LNCaP clone FGC (cell line): Measurements from ENCODE around the gene SOSTDC1.

ENCODE experiments used
- DNase-seq: peaks from one replicate; pipeline ENCODE4 v3.0.0-alpha.2; 2011; ENCODE audit warnings: low read depth
- H3K4me3 ChIP-seq: 2 replicates; pipeline ENCODE4 v1.5.1; 2011; ENCODE audit warnings: mild to moderate bottlenecking, low read depth, low read length, control low read depth
- TF ChIP-seq, protein P1 (sequence below): IDR thresholded peaks from 2 replicates; pipeline ENCODE4 v1.5.1; 2012; ENCODE audit warnings: mild to moderate bottlenecking; ENCODE audit not compliant: control insufficient read depth, insufficient read depth; ENCODE audit errors: extremely low read depth

SOSTDC1 gene

DNA sequence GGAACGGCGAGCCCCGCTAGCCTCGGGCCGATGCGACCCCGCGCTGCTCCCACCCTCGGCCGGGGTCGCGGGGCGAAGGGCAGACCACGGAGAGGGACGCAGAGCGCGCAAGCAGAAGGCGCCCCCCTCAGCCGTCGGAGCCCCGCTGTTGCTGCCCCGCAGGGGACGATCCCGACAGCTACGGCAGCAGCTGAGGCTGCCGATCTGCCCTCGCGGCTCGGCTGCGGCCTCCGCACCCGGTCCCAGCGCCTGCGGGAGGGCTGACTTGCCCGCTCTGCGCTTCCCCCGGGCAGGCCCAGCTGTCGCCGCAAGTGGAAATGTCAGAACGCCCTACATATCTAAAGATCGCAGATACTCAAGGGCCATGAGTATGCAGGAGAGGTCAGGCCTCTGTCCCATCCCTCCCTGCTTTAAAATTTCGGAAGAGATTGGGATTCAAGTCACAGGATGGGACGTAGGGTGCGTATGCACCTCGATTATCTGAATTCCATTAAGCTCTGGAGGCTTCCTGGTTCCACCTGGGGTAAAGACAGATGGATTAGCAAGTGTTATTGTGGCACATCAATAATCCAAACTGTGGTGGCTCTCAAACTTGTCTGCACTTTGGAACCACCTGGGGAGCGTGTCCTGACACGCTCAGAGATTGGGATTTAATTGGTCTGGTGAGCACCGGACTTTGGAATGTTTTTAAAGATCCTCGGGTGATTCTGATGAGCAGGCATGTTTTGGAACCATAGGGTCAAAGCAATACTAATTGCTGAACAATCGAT is 44.0 kb downstream of the SOSTDC1 start, which contains the start of gene CRPPA:
Gene CRPPA (minus strand): TSS at position 206 of the 770 bp plus-strand sequence. CDS start 216 bp downstream, outside the sequence.
- DNase-seq: no peak
- H3K4me3 ChIP-seq: no peak within 1 kb of the TSS
- TF ChIP-seq, protein P1, sequence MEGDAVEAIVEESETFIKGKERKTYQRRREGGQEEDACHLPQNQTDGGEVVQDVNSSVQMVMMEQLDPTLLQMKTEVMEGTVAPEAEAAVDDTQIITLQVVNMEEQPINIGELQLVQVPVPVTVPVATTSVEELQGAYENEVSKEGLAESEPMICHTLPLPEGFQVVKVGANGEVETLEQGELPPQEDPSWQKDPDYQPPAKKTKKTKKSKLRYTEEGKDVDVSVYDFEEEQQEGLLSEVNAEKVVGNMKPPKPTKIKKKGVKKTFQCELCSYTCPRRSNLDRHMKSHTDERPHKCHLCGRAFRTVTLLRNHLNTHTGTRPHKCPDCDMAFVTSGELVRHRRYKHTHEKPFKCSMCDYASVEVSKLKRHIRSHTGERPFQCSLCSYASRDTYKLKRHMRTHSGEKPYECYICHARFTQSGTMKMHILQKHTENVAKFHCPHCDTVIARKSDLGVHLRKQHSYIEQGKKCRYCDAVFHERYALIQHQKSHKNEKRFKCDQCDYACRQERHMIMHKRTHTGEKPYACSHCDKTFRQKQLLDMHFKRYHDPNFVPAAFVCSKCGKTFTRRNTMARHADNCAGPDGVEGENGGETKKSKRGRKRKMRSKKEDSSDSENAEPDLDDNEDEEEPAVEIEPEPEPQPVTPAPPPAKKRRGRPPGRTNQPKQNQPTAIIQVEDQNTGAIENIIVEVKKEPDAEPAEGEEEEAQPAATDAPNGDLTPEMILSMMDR: no peak

DNA sequence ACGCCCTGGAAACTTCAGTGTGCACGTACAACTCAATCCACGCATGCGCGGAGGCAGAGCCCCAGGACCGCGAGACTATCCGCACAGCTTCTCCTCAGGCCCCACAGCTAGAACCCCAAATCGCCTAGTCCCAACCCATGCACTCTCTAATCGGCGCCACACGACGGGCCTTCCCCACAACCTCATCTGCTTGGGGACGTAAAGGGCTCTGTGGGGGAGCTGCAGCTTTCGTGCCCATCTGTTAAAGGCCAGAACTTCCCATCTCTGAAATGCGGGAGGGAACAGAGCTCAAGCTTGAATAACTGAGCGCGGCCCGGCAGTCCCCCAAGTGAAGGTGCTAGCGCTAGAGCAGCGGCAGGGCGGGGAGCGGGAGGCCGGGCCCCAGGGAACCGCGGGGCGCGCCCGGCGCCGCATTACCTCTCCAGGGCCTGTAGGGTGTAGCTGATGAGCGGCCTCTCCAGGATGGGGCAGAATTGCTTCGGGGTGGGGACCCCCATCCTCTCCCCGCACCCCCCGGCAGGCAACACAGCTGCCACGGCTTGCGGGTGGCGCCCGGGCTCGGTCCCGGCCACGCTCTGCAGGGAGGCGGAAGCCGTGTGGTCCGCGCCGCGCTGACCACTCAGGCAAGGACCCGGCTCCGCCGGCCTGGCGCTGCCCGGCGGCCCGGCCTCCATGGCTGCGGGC is 44.7 kb downstream of the SOSTDC1 start:
- TF ChIP-seq, protein P1: no peak
- DNase-seq: no peak
- H3K4me3 ChIP-seq: no peak overlapping the region

DNA sequence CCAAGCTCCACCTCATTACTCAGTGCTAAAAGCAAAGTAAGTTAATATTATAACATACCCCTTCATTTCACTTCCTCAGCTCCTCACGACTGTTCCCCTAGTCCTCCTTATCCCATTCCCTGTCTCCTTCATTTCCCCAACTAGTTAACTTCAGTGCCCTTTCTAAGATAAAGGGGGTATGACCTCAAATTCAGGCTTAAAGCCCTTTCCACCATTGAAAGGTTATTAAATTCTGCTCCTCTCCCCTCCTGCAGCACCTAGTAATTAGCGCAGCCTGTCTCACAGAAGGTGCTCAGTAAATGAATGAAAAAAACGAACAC is 45.2 kb downstream of the SOSTDC1 start:
- H3K4me3 ChIP-seq: no peak overlapping the region
- TF ChIP-seq, protein P1: no peak
- no peak for DNase-seq

DNA sequence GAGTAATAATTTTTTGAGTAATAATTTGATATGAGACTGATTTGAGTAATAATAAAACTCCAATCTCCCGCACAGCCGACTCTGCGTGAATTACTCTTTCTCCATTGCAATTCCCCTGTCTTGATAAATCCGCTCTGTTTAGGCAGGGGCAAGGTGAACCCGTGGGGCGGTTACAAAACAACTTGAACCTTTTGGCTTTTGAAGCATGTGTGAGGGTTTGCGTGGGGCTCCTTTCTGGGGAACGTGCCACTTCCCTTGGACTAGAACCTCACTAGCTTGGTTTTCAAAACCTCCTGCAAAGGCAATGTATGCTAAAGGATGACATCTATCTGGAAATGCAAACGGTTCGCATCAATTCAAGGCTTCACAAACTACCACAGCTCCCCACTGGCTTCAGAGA is 45.7 kb downstream of the SOSTDC1 start:
- H3K4me3 ChIP-seq: no peak overlapping the region
- TF ChIP-seq, protein P1: no peak
- no peak for DNase-seq

DNA sequence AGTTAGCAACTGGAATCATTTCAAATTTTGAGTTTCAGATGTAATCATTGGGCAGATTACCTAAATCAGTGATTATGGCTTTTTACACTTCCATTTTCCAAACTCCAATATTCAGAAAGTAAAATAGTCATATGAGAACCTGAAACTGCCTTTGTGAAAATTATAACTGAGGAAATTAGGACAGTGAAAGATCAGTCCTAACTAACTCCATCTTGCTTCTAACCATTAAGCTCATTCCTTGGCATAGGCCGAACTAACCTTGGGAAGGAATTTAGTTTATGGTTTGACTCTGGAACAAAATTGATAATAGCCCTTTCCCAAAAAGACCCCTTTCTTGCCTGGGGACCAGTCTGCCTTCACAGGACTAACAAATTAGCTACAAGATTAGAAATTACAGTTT is 46.4 kb downstream of the SOSTDC1 start:
- H3K4me3 ChIP-seq: no peak overlapping the region
- DNase-seq: no peak
- TF ChIP-seq, protein P1: no peak

DNA sequence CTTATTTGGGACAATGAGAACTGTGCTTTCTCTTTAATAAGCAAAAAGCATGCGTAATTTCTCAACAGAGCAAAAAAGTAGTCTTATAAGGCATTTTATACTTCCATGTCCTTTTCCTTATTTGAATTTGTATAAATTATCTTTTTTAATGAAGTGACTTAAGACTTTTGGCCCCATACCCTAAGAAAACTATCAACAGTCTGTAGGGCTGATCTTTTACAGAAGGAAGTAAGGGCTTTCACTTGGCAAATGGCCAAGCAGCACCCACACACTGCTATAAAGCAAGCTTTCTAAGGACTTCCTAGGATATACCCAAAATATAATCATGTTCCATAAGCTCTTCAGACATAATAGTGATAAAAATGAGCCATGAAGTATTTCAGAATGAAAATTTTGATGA is 47.6 kb downstream of the SOSTDC1 start:
- DNase-seq: no peak
- no peak overlapping the region for H3K4me3 ChIP-seq
- TF ChIP-seq, protein P1: no peak
